GM19025 (cell line): ENCODE measurements around the gene RGS3.

ENCODE experiments used
- ATAC-seq: cut with Tn5 transposase; IDR thresholded peaks from one replicate; pipeline ENCODE4 v1.9.1; 2021; ENCODE audit warnings: mild to moderate bottlenecking, low read depth, moderate library complexity; ENCODE audit not compliant: unreplicated experiment

The RGS3 gene

GRCh38 chr9:113508111-113508749, 44.7 kb downstream of the RGS3 start:
- ATAC-seq = no peak

GRCh38 chr9:113509463-113509862, 45.9 kb downstream of the RGS3 start:
- no peak for ATAC-seq

- no peak for ATAC-seq
Measured at GRCh38 chr9:113511047-113511521, 47.6 kb downstream of the RGS3 start.

- ATAC-seq = peak; percentile 33
Measured at GRCh38 chr9:113511856-113512761, 48.6 kb downstream of the RGS3 start.

- no peak for ATAC-seq
Measured at GRCh38 chr9:113513111-113513510, 49.6 kb downstream of the RGS3 start.

GRCh38 chr9:113513536-113513935, 50.0 kb downstream of the RGS3 start:
- no peak for ATAC-seq

- no peak for ATAC-seq
Measured at GRCh38 chr9:113514061-113514460, 50.5 kb downstream of the RGS3 start.

- ATAC-seq = no peak
Measured at GRCh38 chr9:113514748-113515147, 51.2 kb downstream of the RGS3 start.

GRCh38 chr9:113515862-113516261, 52.3 kb downstream of the RGS3 start:
- ATAC-seq = no peak

GRCh38 chr9:113516840-113517577, 53.5 kb downstream of the RGS3 start:
- ATAC-seq = peak; percentile 86

- no peak for ATAC-seq
Measured at GRCh38 chr9:113519426-113520108, 56.0 kb downstream of the RGS3 start.

- ATAC-seq = no peak
Measured at GRCh38 chr9:113520109-113520642, 56.6 kb downstream of the RGS3 start.

- no peak for ATAC-seq
Measured at GRCh38 chr9:113521693-113522255, 58.2 kb downstream of the RGS3 start.

- ATAC-seq = no peak
Measured at GRCh38 chr9:113522419-113522818, 58.9 kb downstream of the RGS3 start.

- no peak for ATAC-seq
Measured at GRCh38 chr9:113522858-113523257, 59.3 kb downstream of the RGS3 start.

GRCh38 chr9:113523421-113524141, 60.1 kb downstream of the RGS3 start:
- ATAC-seq = peak; percentile 92

- no peak for ATAC-seq
Measured at GRCh38 chr9:113524468-113524867, 60.9 kb downstream of the RGS3 start.

- ATAC-seq = no peak
Measured at GRCh38 chr9:113525205-113525604, 61.7 kb downstream of the RGS3 start.

GRCh38 chr9:113525831-113526230, 62.3 kb downstream of the RGS3 start:
- no peak for ATAC-seq
